CD4-positive, alpha-beta T cell (primary cell): ENCODE data around the gene SLC35F1. TPM values are rescaled to one million over a fixed set of nuclear protein-coding genes. Genes with fewer than 3 reads are reported as not detected.

Experiments used
- ATAC-seq: fragments of 200-7000 bp; cut with Tn5 transposase; one replicate; pipeline ENCODE4 v1.10.0; 2022; ENCODE audit warnings: mild to moderate bottlenecking; ENCODE audit not compliant: poor library complexity
- CTCF ChIA-PET: fragments of 350-600 bp; sonication (Branson Sonifier 250); formaldehyde crosslinking; loops from one replicate; lab custom pipeline; 2021; ENCODE audit warnings: antibody characterized with exemption, inconsistent platforms; lab: Charles Lee
- POLR2A ChIA-PET: fragments of 350-600 bp; sonication (Branson Sonifier 250); formaldehyde crosslinking; loops from one replicate; lab custom pipeline; 2021; ENCODE audit warnings: antibody characterized with exemption, inconsistent platforms; lab: Charles Lee
- DNase-seq, 14 experiments: peaks; one replicate each; pipeline ENCODE4 v3.0.0-alpha.2; 2013 to 2020; ENCODE audit warnings: mixed read lengths in 2 of 14
- H3K27ac ChIP-seq, 2 donors: one replicate each; pipeline versions ENCODE4 v1.5.1 to v1.7.0; 2013; ENCODE audit warnings: low read length in 2 of 2, low read depth in 1 of 2, mild to moderate bottlenecking in 1 of 2
- H3K27me3 ChIP-seq, 2 experiments: 1 replicate in 1 of 2; 2 replicates in 1 of 2; pipeline versions ENCODE4 v1.6.1 to v1.7.0; 2013; ENCODE audit warnings: low read length in 2 of 2, control low read depth in 1 of 2, mild to moderate bottlenecking in 1 of 2, moderate library complexity in 1 of 2; ENCODE audit not compliant: insufficient read depth in 2 of 2, control insufficient read depth in 1 of 2
- H3K36me3 ChIP-seq: one replicate; pipeline ENCODE4 v1.6.1; 2013; ENCODE audit warnings: low read length, control low read depth; ENCODE audit not compliant: insufficient read depth
- H3K4me1 ChIP-seq: one replicate; pipeline ENCODE4 v1.6.1; 2013; ENCODE audit warnings: low read length, control low read depth; ENCODE audit not compliant: insufficient read depth
- H3K4me3 ChIP-seq: one replicate; pipeline ENCODE4 v1.5.1; 2013; ENCODE audit warnings: mild to moderate bottlenecking, low read length, moderate library complexity
- H3K9me3 ChIP-seq, 2 experiments: 1 replicate in 1 of 2; 2 replicates in 1 of 2; pipeline versions ENCODE4 v1.6.1 to v1.7.0; 2013; ENCODE audit warnings: low read length in 2 of 2, mild to moderate bottlenecking in 2 of 2, control low read depth in 1 of 2, moderate library complexity in 1 of 2; ENCODE audit not compliant: control insufficient read depth in 1 of 2, insufficient read depth in 1 of 2
- H3K27ac Mint-ChIP-seq: one replicate; pipeline ENCODE4 v1.8.0; 2020; ENCODE audit warnings: mixed read lengths
- H3K27me3 Mint-ChIP-seq: one replicate; pipeline ENCODE4 v1.8.0; 2021; ENCODE audit warnings: mixed read lengths
- H3K36me3 Mint-ChIP-seq: one replicate; pipeline ENCODE4 v1.8.0; 2021; ENCODE audit warnings: low read depth, mixed read lengths
- H3K4me1 Mint-ChIP-seq: one replicate; pipeline ENCODE4 v1.8.0; 2021; ENCODE audit warnings: low read depth, mixed read lengths
- H3K4me3 Mint-ChIP-seq: one replicate; pipeline ENCODE4 v1.8.0; 2020; ENCODE audit warnings: mild to moderate bottlenecking, mixed read lengths
- H3K9me3 Mint-ChIP-seq: one replicate; pipeline ENCODE4 v1.8.0; 2020; ENCODE audit warnings: mixed read lengths
- intact Hi-C, 2 experiments: fragments of 100-400 bp; cut with DNase I in 1 of 2; cut with micrococcal nuclease in 1 of 2; formaldehyde crosslinking; loops; one replicate each; pipeline versions ENCODE4 v1.15.1 to v1.9.0; 2023 to 2025; cut with DNase I, micrococcal nuclease
- total RNA-seq, 174 experiments: library from RNA in 2 of 174; stranded (reverse) in 2 of 174; gene quantifications; one replicate each; pipeline ENCODE4 v1.2.3 and lab custom pipeline; 2021 to 2026
- TF ChIP-seq, protein P1 (sequence below): fragments of 200-600 bp; IDR thresholded peaks from one replicate; pipeline ENCODE4 v1.8.0; 2022; ENCODE audit warnings: antibody characterized with exemption, mild to moderate bottlenecking

The SLC35F1 gene
- total RNA-seq, 2 experiments from 2014 or later, result not detected

DNA sequence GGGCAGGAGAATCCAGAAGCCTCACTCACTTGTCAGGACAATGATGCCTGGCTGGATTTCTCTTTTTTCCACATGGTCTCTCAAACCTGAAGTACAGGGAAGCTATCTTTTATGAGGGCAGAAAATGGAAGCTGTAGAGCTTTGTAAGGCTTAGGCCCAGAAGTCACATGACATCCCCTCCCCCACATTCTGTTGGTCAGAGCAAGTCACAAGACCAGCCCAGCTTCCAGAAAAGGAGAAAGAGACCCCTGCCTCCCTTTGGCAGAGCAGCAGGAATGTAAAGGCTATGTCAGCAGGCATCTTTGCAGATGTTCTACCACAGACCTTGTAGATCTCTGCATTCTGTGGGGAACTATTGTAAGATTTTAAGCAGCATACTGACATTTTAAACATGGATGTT lies 245.5 kb downstream of the SLC35F1 start:
- POLR2A ChIA-PET, result no interaction called here
- DNase-seq (no peak), ATAC-seq (no peak)
- H3K27me3 Mint-ChIP-seq, result peaks cover 23% of the 10 kb centered on the region
- Histone ChIP-seq H3K4me1 (no peaks in the 10 kb centered on the region), H3K36me3 (no peaks in the 10 kb centered on the region), H3K9me3 (no peaks in the 10 kb centered on the region), H3K4me3 (no peak overlapping the region), H3K27ac (no peak overlapping the region), H3K27me3 (peaks cover 2 to 7% of the 10 kb centered on the region in 2 experiments)
- no peaks in the 10 kb centered on the region for H3K36me3 Mint-ChIP-seq
- intact Hi-C loops, result no loop called here
- H3K27ac Mint-ChIP-seq, result no peak overlapping the region
- H3K9me3 Mint-ChIP-seq, result no peaks in the 10 kb centered on the region
- CTCF ChIA-PET, result no interaction called here
- no peak overlapping the region for H3K4me3 Mint-ChIP-seq
- TF ChIP-seq, protein P1, sequence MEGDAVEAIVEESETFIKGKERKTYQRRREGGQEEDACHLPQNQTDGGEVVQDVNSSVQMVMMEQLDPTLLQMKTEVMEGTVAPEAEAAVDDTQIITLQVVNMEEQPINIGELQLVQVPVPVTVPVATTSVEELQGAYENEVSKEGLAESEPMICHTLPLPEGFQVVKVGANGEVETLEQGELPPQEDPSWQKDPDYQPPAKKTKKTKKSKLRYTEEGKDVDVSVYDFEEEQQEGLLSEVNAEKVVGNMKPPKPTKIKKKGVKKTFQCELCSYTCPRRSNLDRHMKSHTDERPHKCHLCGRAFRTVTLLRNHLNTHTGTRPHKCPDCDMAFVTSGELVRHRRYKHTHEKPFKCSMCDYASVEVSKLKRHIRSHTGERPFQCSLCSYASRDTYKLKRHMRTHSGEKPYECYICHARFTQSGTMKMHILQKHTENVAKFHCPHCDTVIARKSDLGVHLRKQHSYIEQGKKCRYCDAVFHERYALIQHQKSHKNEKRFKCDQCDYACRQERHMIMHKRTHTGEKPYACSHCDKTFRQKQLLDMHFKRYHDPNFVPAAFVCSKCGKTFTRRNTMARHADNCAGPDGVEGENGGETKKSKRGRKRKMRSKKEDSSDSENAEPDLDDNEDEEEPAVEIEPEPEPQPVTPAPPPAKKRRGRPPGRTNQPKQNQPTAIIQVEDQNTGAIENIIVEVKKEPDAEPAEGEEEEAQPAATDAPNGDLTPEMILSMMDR, result no peak
- H3K4me1 Mint-ChIP-seq, result no peaks in the 10 kb centered on the region

DNA sequence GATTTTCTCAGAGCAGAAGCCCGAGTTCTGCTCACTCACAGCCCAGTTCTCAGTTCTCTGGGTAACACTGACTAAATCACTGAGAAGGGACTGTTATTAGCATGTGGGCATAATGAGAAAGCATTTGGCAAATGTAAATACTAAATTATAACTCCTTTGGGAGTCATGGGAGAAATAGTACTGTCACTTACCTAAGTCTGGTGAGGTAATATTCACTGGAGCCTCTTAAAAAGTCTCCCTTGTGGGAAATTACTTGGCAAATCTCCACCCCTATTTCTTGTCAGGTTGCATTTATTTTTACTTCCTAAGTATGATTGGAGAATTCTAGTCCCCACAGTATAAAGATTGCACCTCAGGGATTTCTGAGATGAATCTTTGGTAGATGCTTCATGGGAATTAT lies 254.3 kb downstream of the SLC35F1 start:
- Mint-ChIP-seq H3K4me1 (no peaks in the 10 kb centered on the region), H3K27ac (no peak overlapping the region), H3K36me3 (no peaks in the 10 kb centered on the region), H3K9me3 (no peaks in the 10 kb centered on the region), H3K4me3 (no peak overlapping the region), H3K27me3 (peaks cover 29% of the 10 kb centered on the region)
- intact Hi-C loops, result no loop called here
- H3K36me3 ChIP-seq, result no peaks in the 10 kb centered on the region
- ATAC-seq (no peak), DNase-seq (no peak)
- CTCF ChIA-PET, result no interaction called here
- H3K4me1 ChIP-seq, result no peaks in the 10 kb centered on the region
- TF ChIP-seq, protein P1, result no peak
- no peaks in the 10 kb centered on the region for H3K9me3 ChIP-seq
- H3K4me3 ChIP-seq, result no peak overlapping the region
- no peak overlapping the region for H3K27ac ChIP-seq
- POLR2A ChIA-PET, result no interaction called here
- H3K27me3 ChIP-seq, result peaks cover 0 to 2% of the 10 kb centered on the region in 2 experiments

DNA sequence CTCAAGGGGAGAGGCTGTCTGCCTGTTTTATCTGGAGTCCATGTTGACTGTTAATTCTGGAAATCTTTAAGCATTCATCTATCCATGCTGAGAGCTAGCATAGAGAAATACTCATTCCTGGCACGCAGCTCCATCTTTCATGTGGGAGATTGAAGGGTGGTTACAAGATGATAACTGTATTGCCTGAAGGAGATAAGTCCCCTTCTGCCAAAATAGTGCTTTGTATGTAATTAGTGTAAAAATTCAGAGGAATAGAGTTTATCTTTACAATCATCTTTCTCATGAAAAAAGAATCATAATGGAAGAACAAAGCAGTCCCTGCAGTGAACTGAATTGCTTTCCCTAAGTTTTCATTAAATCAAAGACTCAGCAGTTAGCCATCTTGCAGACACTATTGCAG lies 256.5 kb downstream of the SLC35F1 start:
- Histone ChIP-seq H3K36me3 (no peaks in the 10 kb centered on the region), H3K9me3 (no peaks in the 10 kb centered on the region), H3K4me3 (no peak overlapping the region), H3K4me1 (no peaks in the 10 kb centered on the region), H3K27me3 (no peaks in the 10 kb centered on the region), H3K27ac (no peak overlapping the region)
- Mint-ChIP-seq H3K27me3 (peaks cover 36% of the 10 kb centered on the region), H3K36me3 (no peaks in the 10 kb centered on the region), H3K9me3 (no peaks in the 10 kb centered on the region), H3K27ac (no peak overlapping the region), H3K4me1 (no peaks in the 10 kb centered on the region), H3K4me3 (no peak overlapping the region)
- DNase-seq (no peak), ATAC-seq (no peak)
- TF ChIP-seq, protein P1, result no peak
- intact Hi-C loops, result no loop called here
- ChIA-PET CTCF (no interaction called here), POLR2A (no interaction called here)
